ENCODE measurements around the gene PEAR1. TPM values are rescaled to one million over a fixed set of nuclear protein-coding genes. Genes with fewer than 3 reads are reported as not detected.

Gene PEAR1
- total and polyA plus RNA-seq, 2 of the 4 experiments (the other 2 are of a cell fraction), result 2.0 to 44.4 TPM

DNA sequence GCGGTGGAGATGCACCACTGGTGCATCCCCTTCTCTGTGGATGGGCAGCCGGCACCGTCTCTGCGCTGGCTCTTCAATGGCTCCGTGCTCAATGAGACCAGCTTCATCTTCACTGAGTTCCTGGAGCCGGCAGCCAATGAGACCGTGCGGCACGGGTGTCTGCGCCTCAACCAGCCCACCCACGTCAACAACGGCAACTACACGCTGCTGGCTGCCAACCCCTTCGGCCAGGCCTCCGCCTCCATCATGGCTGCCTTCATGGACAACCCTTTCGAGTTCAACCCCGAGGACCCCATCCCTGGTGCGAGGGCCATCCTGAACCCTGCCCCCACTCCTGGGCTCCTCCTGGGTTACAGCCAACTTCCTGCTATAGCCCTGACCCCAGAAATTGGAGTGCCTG lies 19.9 kb upstream of the PEAR1 start:
- H4K20me1 ChIP-seq (ENCODE audit: insufficient read depth, low read length), result peaks cover 3% of the 10 kb centered on the region; the same call in 1 of the 2 replicates
- in situ Hi-C loops (cut with MboI; ENCODE audit: low sequenced_read_pairs), result no loop called here
- H3K9me1 ChIP-seq (ENCODE audit: insufficient read depth, low read length), result peaks cover 3% of the 10 kb centered on the region; the same call in 1 of the 2 replicates
- CTCF ChIA-PET, result interaction anchor here (0.9 to 1.9 kb wide), 3 partner anchors 13 to 29 kb away, joined by 3 to 5 read pairs (median 3); partner anchors contain the start of gene NTRK1
- H2AK9ac ChIP-seq (replicated peaks; ENCODE audit: low read depth, low read length, poor library complexity), result no peak overlapping the region
- no peak overlapping the region for H3K9ac ChIP-seq (ENCODE audit: low read depth, low read length)
- no peak overlapping the region for H2BK20ac ChIP-seq (ENCODE audit: low read depth, low read length)
- H2AFZ ChIP-seq (replicated peaks; ENCODE audit: low read length, poor library complexity), result no peak overlapping the region
- H3K9me3 ChIP-seq (ENCODE audit: control insufficient read depth, insufficient read depth, low read length), result no peaks in the 10 kb centered on the region
- no peak overlapping the region for H3K14ac ChIP-seq (replicated peaks; ENCODE audit: low read depth, low read length)
- no TSS peak for BruUV-seq (replicated peaks)
- H3K4me1 ChIP-seq (ENCODE audit: control insufficient read depth, insufficient read depth, low read length), result peaks cover 6% of the 10 kb centered on the region
- WGBS, 2 experiments (ENCODE audit: extremely low coverage in 2 of 2, insufficient read length in 1 of 2), result 91% methylated on average over 14 of the region's 18 CpGs; no CpG with 5 or more reads in 1 of the 2 experiments
- no peak overlapping the region for H3K27ac ChIP-seq (ENCODE audit: insufficient read depth, low read length)
- H2BK5ac ChIP-seq (ENCODE audit: low read depth, low read length, poor library complexity, severe bottlenecking), result no peak overlapping the region
- dilution Hi-C loops (cut with HindIII; ENCODE audit: low sequenced_read_pairs, unreplicated experiment), result no loop called here
- H3K4ac ChIP-seq (ENCODE audit: low read depth, low read length), result no peak overlapping the region
- no peak overlapping the region for H2BK120ac ChIP-seq (ENCODE audit: low read depth, low read length)
- H3K56ac ChIP-seq (ENCODE audit: extremely low read depth, insufficient read depth, low read length), result no peak overlapping the region
- H3K79me1 ChIP-seq (ENCODE audit: low read depth in 1 of 2, low read length in 2 of 2), result no peaks in the 10 kb centered on the region
- H2BK15ac ChIP-seq (ENCODE audit: low read depth, low read length), result no peak overlapping the region
- peaks cover 45% of the 10 kb centered on the region for H3K27me3 ChIP-seq (ENCODE audit: control insufficient read depth, insufficient read depth, low read length)
- H3K18ac ChIP-seq (ENCODE audit: low read depth, low read length), result no peak overlapping the region
- H3K4me3 ChIP-seq (ENCODE audit: insufficient read depth, low read depth, low read length), result no peak overlapping the region
- no peak overlapping the region for H3K23ac ChIP-seq (ENCODE audit: low read depth, low read length)
- H4K5ac ChIP-seq (ENCODE audit: low read depth, low read length), result no peak overlapping the region
- TF ChIP-seq RCOR1 (IDR thresholded peaks at IDR 0.05; ENCODE audit: insufficient replicate concordance, low read length) (no peak), BHLHE40 (IDR thresholded peaks at IDR 0.05; ENCODE audit: low read depth, low read length) (no peak), NFE2L2 (IDR thresholded peaks at IDR 0.05; ENCODE audit: low read depth, low read length) (no peak), POLR2A (IDR thresholded peaks at IDR 0.05; ENCODE audit: low read depth, low read length) (no peak), MAZ (IDR thresholded peaks at IDR 0.05; ENCODE audit: borderline replicate concordance, low read depth, low read length) (no peak), SMC3 (IDR thresholded peaks at IDR 0.05; ENCODE audit: low read depth, low read length) (no peak), MAFK (IDR thresholded peaks at IDR 0.05; ENCODE audit: low read depth, low read length) (no peak), CTCF (conservative IDR thresholded peaks at IDR 0.05; ENCODE audit: low read depth, low read length) (no peak), CHD1 (IDR thresholded peaks at IDR 0.05; ENCODE audit: low read depth, low read length) (no peak), RAD21 (IDR thresholded peaks at IDR 0.05; ENCODE audit: low read length) (no peak), CEBPB (IDR thresholded peaks at IDR 0.05; ENCODE audit: low read depth, low read length) (no peak), FOS (IDR thresholded peaks at IDR 0.05; ENCODE audit: low read depth, low read length) (no peak), MXI1 (IDR thresholded peaks at IDR 0.05; ENCODE audit: borderline replicate concordance, low read depth, low read length) (no peak), RFX5 (IDR thresholded peaks at IDR 0.05; ENCODE audit: low read depth, low read length) (no peak)
- TF ChIP-seq, protein P1, sequence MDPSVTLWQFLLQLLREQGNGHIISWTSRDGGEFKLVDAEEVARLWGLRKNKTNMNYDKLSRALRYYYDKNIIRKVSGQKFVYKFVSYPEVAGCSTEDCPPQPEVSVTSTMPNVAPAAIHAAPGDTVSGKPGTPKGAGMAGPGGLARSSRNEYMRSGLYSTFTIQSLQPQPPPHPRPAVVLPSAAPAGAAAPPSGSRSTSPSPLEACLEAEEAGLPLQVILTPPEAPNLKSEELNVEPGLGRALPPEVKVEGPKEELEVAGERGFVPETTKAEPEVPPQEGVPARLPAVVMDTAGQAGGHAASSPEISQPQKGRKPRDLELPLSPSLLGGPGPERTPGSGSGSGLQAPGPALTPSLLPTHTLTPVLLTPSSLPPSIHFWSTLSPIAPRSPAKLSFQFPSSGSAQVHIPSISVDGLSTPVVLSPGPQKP (IDR thresholded peaks at IDR 0.05; ENCODE audit: borderline replicate concordance, low read depth, low read length), result no peak
- TF ChIP-seq, protein P2, sequence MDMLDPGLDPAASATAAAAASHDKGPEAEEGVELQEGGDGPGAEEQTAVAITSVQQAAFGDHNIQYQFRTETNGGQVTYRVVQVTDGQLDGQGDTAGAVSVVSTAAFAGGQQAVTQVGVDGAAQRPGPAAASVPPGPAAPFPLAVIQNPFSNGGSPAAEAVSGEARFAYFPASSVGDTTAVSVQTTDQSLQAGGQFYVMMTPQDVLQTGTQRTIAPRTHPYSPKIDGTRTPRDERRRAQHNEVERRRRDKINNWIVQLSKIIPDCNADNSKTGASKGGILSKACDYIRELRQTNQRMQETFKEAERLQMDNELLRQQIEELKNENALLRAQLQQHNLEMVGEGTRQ (IDR thresholded peaks at IDR 0.05; ENCODE audit: low read depth, low read length), result no peak
- intact Hi-C loops (cut with micrococcal nuclease), result no loop called here
- POLR2A ChIA-PET (ENCODE audit: unreplicated experiment), result no interaction called here
- DNase-seq (no peak), ATAC-seq (ENCODE audit: low read depth) (no peak)
- H3K36me3 ChIP-seq (ENCODE audit: control insufficient read depth, insufficient read depth, low read length), result no peaks in the 10 kb centered on the region
- H4K91ac ChIP-seq (ENCODE audit: insufficient read depth, low read depth, low read length), result no peak overlapping the region
- no peak overlapping the region for H2AK5ac ChIP-seq (ENCODE audit: low read depth, low read length)
- no peak overlapping the region for H3K4me2 ChIP-seq (ENCODE audit: low read depth, low read length)
- no peak overlapping the region for H4K8ac ChIP-seq (ENCODE audit: low read depth in 2 of 2, low read length in 2 of 2)

All from IMR-90 (cell line).